ENCODE data around the gene GARIN5A. TPM values are rescaled to one million over a fixed set of nuclear protein-coding genes. Genes with fewer than 3 reads are reported as not detected.

Gene GARIN5A
- total and polyA plus RNA-seq, 9 of the 15 experiments (the other 6 are each of a cell fraction or from before 2014, with no cell fraction given): 0.10 to 0.82 (median 0.23) TPM; not detected in 2

DNA sequence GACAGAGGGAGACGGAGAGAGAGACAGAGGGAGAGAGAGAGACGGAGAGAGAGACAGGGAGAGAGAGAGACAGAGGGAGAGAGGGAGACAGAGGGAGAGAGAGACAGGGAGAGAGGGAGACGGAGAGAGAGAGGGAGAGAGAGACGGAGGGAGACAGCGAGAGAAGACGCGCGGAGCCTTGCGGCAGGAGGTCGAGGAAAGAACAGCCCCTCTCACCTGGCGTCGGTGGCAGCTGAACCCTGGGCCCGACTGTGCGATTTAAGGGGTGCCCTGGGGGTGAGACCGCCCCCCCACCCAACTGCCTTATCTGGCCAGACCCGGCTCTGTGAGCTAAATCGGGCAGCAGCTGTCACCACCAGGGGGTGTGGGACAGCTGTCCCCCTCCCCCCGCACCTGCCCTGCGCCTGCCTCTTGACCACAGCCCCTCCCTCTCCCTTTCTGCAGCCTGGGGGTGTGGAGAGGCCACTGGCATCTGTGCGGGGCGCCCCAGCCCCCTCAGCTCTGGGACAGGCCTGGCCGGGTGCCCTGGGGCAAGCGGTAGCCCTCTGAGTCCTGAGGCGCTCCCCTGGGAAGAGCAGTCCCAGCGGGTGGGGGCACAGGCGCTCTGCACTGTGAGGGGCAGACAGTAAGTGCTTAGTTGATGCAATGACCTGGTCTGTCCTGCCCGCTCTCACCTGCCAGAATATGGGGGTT lies 23.6 kb upstream of the GARIN5A start (continued):
- TF ChIP-seq, protein P1, sequence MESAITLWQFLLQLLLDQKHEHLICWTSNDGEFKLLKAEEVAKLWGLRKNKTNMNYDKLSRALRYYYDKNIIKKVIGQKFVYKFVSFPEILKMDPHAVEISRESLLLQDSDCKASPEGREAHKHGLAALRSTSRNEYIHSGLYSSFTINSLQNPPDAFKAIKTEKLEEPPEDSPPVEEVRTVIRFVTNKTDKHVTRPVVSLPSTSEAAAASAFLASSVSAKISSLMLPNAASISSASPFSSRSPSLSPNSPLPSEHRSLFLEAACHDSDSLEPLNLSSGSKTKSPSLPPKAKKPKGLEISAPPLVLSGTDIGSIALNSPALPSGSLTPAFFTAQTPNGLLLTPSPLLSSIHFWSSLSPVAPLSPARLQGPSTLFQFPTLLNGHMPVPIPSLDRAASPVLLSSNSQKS (CRISPR knock-in tag; IDR thresholded peaks at IDR 0.05): no peak
- TF ChIP-seq BCOR (IDR thresholded peaks at IDR 0.05) (0 out of 2 replicates have a peak, but pooled peaks have one; percentile 16), NBN (IDR thresholded peaks at IDR 0.05; ENCODE audit: low read depth) (peak; percentile 51; the same call in 1 of the 2 replicates), MAZ (CRISPR knock-in tag; conservative IDR thresholded peaks at IDR 0.05 in 1 of 2, IDR thresholded peaks at IDR 0.05 in 1 of 2) (peak; percentile 73 to 84), GABPB1 (CRISPR knock-in tag; IDR thresholded peaks at IDR 0.05) (peak; percentile 27; the same call in 1 of the 2 replicates), RBFOX2 (IDR thresholded peaks at IDR 0.05; ENCODE audit: low read depth, low read length) (0 out of 2 replicates have a peak, but pooled peaks have one; percentile 26), ESRRA (IDR thresholded peaks at IDR 0.05; ENCODE audit: borderline replicate concordance, low read depth) (peak; percentile 33; the same call in 1 of the 2 replicates), BHLHE40 (IDR thresholded peaks at IDR 0.05; ENCODE audit: low read length) (peak; percentile 52), TCF3 (CRISPR knock-in tag; IDR thresholded peaks at IDR 0.05) (peak; percentile 88), KLF16 (IDR thresholded peaks at IDR 0.05) (peak; percentile 79), CBFA2T2 (conservative IDR thresholded peaks at IDR 0.05) (peak; percentile 87), MTA3 (IDR thresholded peaks at IDR 0.05; ENCODE audit: borderline replicate concordance) (peak; percentile 75; the same call in 1 of the 2 replicates), CREM (IDR thresholded peaks at IDR 0.05; ENCODE audit: low read depth) (peak; percentile 50; the same call in 1 of the 2 replicates), GTF2F1 (IDR thresholded peaks at IDR 0.05; ENCODE audit: low read depth, low read length) (no peak), HDAC2 (IDR thresholded peaks at IDR 0.05) (peak; percentile 55; the same call in 1 of the 2 replicates), KDM4B (IDR thresholded peaks at IDR 0.05; ENCODE audit: borderline replicate concordance in 2 of 2, low read depth in 1 of 2) (0 out of 4 replicates have a peak, but pooled peaks of 1 of the 2 experiments have one; percentile 44), CTBP1 (IDR thresholded peaks at IDR 0.05; ENCODE audit: borderline replicate concordance) (peak; percentile 64; the same call in 1 of the 2 replicates), SMARCE1 (IDR thresholded peaks at IDR 0.05) (peak; percentile 64), LEF1 (IDR thresholded peaks at IDR 0.05) (peak; percentile 52; the same call in 1 of the 2 replicates), KDM1A (IDR thresholded peaks at IDR 0.05) (peak; percentile 55 to 90; a peak in 3 of 4 replicates), POLR2AphosphoS2 (IDR thresholded peaks at IDR 0.05; ENCODE audit: low read length) (no peak), RB1 (IDR thresholded peaks at IDR 0.05; ENCODE audit: low read depth) (0 out of 2 replicates have a peak, but pooled peaks have one; percentile 31)
- TF ChIP-seq, protein P2, sequence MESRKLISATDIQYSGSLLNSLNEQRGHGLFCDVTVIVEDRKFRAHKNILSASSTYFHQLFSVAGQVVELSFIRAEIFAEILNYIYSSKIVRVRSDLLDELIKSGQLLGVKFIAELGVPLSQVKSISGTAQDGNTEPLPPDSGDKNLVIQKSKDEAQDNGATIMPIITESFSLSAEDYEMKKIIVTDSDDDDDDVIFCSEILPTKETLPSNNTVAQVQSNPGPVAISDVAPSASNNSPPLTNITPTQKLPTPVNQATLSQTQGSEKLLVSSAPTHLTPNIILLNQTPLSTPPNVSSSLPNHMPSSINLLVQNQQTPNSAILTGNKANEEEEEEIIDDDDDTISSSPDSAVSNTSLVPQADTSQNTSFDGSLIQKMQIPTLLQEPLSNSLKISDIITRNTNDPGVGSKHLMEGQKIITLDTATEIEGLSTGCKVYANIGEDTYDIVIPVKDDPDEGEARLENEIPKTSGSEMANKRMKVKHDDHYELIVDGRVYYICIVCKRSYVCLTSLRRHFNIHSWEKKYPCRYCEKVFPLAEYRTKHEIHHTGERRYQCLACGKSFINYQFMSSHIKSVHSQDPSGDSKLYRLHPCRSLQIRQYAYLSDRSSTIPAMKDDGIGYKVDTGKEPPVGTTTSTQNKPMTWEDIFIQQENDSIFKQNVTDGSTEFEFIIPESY (CRISPR knock-in tag; IDR thresholded peaks at IDR 0.05): peak; percentile 89
- TF ChIP-seq, protein P3, sequence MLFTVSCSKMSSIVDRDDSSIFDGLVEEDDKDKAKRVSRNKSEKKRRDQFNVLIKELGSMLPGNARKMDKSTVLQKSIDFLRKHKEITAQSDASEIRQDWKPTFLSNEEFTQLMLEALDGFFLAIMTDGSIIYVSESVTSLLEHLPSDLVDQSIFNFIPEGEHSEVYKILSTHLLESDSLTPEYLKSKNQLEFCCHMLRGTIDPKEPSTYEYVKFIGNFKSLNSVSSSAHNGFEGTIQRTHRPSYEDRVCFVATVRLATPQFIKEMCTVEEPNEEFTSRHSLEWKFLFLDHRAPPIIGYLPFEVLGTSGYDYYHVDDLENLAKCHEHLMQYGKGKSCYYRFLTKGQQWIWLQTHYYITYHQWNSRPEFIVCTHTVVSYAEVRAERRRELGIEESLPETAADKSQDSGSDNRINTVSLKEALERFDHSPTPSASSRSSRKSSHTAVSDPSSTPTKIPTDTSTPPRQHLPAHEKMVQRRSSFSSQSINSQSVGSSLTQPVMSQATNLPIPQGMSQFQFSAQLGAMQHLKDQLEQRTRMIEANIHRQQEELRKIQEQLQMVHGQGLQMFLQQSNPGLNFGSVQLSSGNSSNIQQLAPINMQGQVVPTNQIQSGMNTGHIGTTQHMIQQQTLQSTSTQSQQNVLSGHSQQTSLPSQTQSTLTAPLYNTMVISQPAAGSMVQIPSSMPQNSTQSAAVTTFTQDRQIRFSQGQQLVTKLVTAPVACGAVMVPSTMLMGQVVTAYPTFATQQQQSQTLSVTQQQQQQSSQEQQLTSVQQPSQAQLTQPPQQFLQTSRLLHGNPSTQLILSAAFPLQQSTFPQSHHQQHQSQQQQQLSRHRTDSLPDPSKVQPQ (CRISPR knock-in tag; IDR thresholded peaks at IDR 0.05; ENCODE audit: borderline replicate concordance): no peak
